Duodenal mucosa (tissue), 2 donors: ENCODE measurements around the gene OCEL1.

Experiments used
- H3K27ac ChIP-seq: one replicate; pipeline ENCODE4 v1.7.0; 2013; ENCODE audit warnings: low read depth, low read length
- H3K27me3 ChIP-seq, 2 donors: one replicate each; pipeline ENCODE4 v1.7.0; 2013; ENCODE audit warnings: low read length in 2 of 2, control low read depth in 1 of 2; ENCODE audit not compliant: insufficient read depth in 2 of 2, control insufficient read depth in 1 of 2
- H3K36me3 ChIP-seq, 2 donors: one replicate each; pipeline ENCODE4 v1.7.0; 2013; ENCODE audit warnings: low read length in 2 of 2, control low read depth in 1 of 2; ENCODE audit not compliant: insufficient read depth in 2 of 2, control insufficient read depth in 1 of 2
- H3K4me1 ChIP-seq, 2 donors: one replicate each; pipeline ENCODE4 v1.7.0; 2013; ENCODE audit warnings: low read length in 2 of 2, control low read depth in 1 of 2; ENCODE audit not compliant: insufficient read depth in 2 of 2, control insufficient read depth in 1 of 2
- H3K4me3 ChIP-seq, 2 donors: one replicate each; pipeline ENCODE4 v1.7.0; 2013; ENCODE audit warnings: low read length in 2 of 2, low read depth in 1 of 2
- H3K9ac ChIP-seq, 2 donors: one replicate each; pipeline ENCODE4 v1.7.0; 2013; ENCODE audit warnings: low read length in 2 of 2, low read depth in 1 of 2
- H3K9me3 ChIP-seq, 2 donors: one replicate each; pipeline ENCODE4 v1.7.0; 2013; ENCODE audit warnings: low read length in 2 of 2, control low read depth in 1 of 2; ENCODE audit not compliant: control insufficient read depth in 1 of 2

OCEL1 gene

GRCh38 chr19:17237747-17238706 is 12.0 kb downstream of the OCEL1 start:
- H3K9me3 ChIP-seq = no peaks in the 10 kb centered on the region
- no peaks in the 10 kb centered on the region for H3K27me3 ChIP-seq
- no peak overlapping the region for H3K27ac ChIP-seq
- peaks cover 7 to 17% of the 10 kb centered on the region in 2 donors for H3K36me3 ChIP-seq
- peaks cover 46 to 48% of the 10 kb centered on the region in 2 donors for H3K4me1 ChIP-seq
- H3K4me3 ChIP-seq = no peak overlapping the region
- H3K9ac ChIP-seq = no peak overlapping the region

GRCh38 chr19:17240062-17240752 is 14.2 kb downstream of the OCEL1 start:
- peaks cover 45 to 50% of the 10 kb centered on the region in 2 donors for H3K4me1 ChIP-seq
- H3K9me3 ChIP-seq = no peaks in the 10 kb centered on the region
- peak overlapping the region; percentile 10 for H3K27ac ChIP-seq
- peak overlapping the region; percentile 43 to 48 for H3K9ac ChIP-seq
- no peaks in the 10 kb centered on the region for H3K27me3 ChIP-seq
- H3K36me3 ChIP-seq = peaks cover 7 to 17% of the 10 kb centered on the region in 2 donors
- peak overlapping the region; percentile 28 to 29 for H3K4me3 ChIP-seq

GRCh38 chr19:17240826-17241399 is 14.9 kb downstream of the OCEL1 start:
- Histone ChIP-seq H3K27ac (peak overlapping the region; percentile 10), H3K36me3 (peaks cover 7 to 17% of the 10 kb centered on the region in 2 donors), H3K4me1 (peaks cover 43 to 48% of the 10 kb centered on the region in 2 donors), H3K9me3 (no peaks in the 10 kb centered on the region), H3K27me3 (no peaks in the 10 kb centered on the region), H3K9ac (peak overlapping the region; percentile 43 to 48), H3K4me3 (peak overlapping the region in 1 of 2 donors; percentile 29)

- H3K4me1 ChIP-seq = peaks cover 46 to 52% of the 10 kb centered on the region in 2 donors
- H3K27ac ChIP-seq = no peak overlapping the region
- H3K4me3 ChIP-seq = peak overlapping the region; percentile 89
- peaks cover 7 to 16% of the 10 kb centered on the region in 2 donors for H3K36me3 ChIP-seq
- no peaks in the 10 kb centered on the region for H3K9me3 ChIP-seq
- no peaks in the 10 kb centered on the region for H3K27me3 ChIP-seq
- peak overlapping the region; percentile 74 to 89 for H3K9ac ChIP-seq
These were observed 16.6 kb downstream of the OCEL1 start for GRCh38 chr19:17242431-17243208.

GRCh38 chr19:17243211-17243829 is 17.3 kb downstream of the OCEL1 start:
- H3K9ac ChIP-seq = peak overlapping the region; percentile 74 to 89

GRCh38 chr19:17243830-17244617 is 18.0 kb downstream of the OCEL1 start:
- H3K9me3 ChIP-seq = no peaks in the 10 kb centered on the region
- H3K27ac ChIP-seq = peak overlapping the region; percentile 70
- no peaks in the 10 kb centered on the region for H3K27me3 ChIP-seq
- H3K36me3 ChIP-seq = peaks cover 0 to 5% of the 10 kb centered on the region in 2 donors
- peaks cover 49 to 64% of the 10 kb centered on the region in 2 donors for H3K4me1 ChIP-seq
- peak overlapping the region; percentile 74 to 89 for H3K9ac ChIP-seq
- H3K4me3 ChIP-seq = peak overlapping the region; percentile 89

More at GRCh38 chr19:17243211-17243829, 17.3 kb downstream of the OCEL1 start:
- H3K9me3 ChIP-seq = no peaks in the 10 kb centered on the region
- peaks cover 46 to 59% of the 10 kb centered on the region in 2 donors for H3K4me1 ChIP-seq
- H3K4me3 ChIP-seq = peak overlapping the region; percentile 89
- H3K27me3 ChIP-seq = no peaks in the 10 kb centered on the region
- peak overlapping the region; percentile 70 for H3K27ac ChIP-seq
- peaks cover 1 to 9% of the 10 kb centered on the region in 2 donors for H3K36me3 ChIP-seq

- Histone ChIP-seq H3K4me1 (peaks cover 48 to 66% of the 10 kb centered on the region in 2 donors), H3K4me3 (peak overlapping the region; percentile 89), H3K9ac (peak overlapping the region; percentile 70 to 89), H3K27ac (peak overlapping the region; percentile 70), H3K36me3 (peaks cover 0 to 5% of the 10 kb centered on the region in 2 donors), H3K9me3 (no peaks in the 10 kb centered on the region), H3K27me3 (no peaks in the 10 kb centered on the region)
These were observed 18.9 kb downstream of the OCEL1 start for GRCh38 chr19:17244618-17245534.

GRCh38 chr19:17245535-17245984 is 19.5 kb downstream of the OCEL1 start, which contains the start of gene NR2F6:
Gene NR2F6, minus strand, starts transcription at chr19:17245919. Its CDS starts 699 bp downstream, at chr19:17245220.
- Histone ChIP-seq H3K4me1 (peaks cover 41 to 61% of the 10 kb centered on the region in 2 donors), H3K9ac (peak within 1 kb of the TSS; percentile 70 to 89), H3K27ac (peak within 1 kb of the TSS; percentile 82), H3K4me3 (peak within 1 kb of the TSS; percentile 89), H3K9me3 (no peaks in the 10 kb centered on the region), H3K27me3 (no peaks in the 10 kb centered on the region), H3K36me3 (peaks cover 0 to 1% of the 10 kb centered on the region in 2 donors)
